HG03565 (cell line): ENCODE data around the gene TSHZ2.
"Not testable (repeated sequence)": the region's sequence is repeated elsewhere in the genome, so short reads cannot be mapped to it uniquely, and the experiment has no call there.

Experiments
- ATAC-seq: cut with Tn5 transposase; IDR thresholded peaks from one replicate; pipeline ENCODE4 v1.9.1; 2021; ENCODE audit warnings: mild to moderate bottlenecking, moderate library complexity; ENCODE audit not compliant: unreplicated experiment

TSHZ2 gene

DNA sequence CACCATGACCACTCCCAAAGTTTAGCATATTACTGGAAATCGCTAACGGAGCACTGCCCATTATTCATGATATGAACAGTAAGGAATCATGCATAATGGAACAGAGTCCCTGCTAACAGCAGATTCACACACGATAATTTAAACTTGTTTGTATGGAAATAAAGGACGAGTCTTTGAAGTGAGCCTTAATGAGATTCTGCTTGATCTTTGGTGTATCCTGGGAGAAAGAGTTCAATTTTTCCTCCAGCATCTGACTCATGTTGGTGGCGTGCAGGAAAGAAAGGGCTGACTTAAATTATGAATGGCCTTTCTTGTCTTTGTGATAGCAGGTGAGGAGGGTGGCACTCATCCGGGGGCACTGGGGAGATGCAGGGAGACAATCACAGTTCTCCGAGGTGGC is 426.9 kb downstream of the TSHZ2 start:
- ATAC-seq: no peak

DNA sequence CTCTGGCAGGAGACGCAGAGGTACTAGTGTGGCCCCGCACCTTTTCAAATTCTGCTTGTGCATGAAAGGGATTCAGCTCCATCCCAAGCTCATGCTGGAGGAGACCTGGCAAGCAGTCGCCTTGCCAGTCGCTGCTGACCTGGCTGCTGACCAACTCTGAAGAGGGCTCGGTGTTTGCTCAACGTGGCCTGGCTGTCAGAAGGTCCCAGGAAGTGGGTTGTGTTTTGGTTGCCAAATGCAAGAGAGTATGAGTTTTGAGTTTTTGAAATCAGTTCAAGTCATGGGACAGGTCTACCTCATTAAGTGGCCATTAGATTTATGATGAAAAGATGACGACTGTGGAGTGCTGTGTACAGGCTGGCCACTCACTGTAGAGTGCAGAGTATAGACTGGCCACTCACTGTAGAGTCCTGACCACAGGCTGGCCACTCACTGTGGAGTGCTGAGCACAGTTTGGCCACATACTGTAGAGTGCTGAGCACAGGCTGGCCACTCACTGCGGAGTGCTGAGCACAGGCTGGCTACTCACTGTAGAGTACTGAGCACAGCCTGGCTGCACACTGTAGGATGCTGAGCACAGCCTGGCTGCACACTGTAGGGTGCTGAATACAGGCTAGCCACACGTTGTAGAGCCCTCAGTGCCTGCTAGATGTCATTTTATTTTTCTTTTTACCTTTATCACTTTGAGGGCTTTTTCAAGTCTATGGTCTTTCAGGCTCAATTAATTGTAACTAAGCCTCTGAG is 427.6 kb downstream of the TSHZ2 start:
- ATAC-seq: no peak

DNA sequence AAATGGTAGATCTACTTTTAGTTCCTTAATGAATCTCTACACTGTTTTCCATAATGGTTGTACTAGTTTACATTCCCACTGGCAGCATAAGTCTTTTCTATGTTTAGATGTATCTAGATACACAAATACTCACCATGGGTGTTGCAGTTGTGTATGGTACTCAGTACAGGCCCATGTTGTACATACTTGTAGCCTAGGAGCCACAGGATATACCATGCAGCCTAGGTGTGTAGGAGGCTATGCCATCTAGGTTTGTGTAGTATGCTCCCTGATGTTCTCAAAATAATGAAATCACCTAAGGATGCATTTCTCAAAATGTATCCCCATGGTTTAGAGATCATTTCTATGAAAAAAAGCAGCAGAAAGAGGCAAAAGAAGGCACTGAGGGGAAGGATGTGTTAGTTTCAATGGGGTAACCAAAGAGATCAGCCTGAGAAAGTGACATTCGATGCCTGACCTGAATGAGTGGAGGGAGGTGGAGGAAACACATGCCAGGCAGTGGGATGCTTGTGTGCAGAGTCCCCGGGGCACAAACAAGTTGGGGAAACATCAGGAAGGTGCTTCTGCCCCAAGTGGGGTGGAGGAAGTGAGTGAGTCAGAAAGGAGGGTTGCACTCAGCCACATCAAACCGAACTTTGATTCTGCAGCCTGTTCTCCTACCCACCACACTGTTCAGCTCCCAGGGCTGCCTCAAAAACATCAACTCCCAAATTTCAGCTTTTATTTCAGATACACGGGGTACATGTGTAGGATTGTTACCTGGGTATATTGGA is 430.3 kb downstream of the TSHZ2 start:
- no peak for ATAC-seq

DNA sequence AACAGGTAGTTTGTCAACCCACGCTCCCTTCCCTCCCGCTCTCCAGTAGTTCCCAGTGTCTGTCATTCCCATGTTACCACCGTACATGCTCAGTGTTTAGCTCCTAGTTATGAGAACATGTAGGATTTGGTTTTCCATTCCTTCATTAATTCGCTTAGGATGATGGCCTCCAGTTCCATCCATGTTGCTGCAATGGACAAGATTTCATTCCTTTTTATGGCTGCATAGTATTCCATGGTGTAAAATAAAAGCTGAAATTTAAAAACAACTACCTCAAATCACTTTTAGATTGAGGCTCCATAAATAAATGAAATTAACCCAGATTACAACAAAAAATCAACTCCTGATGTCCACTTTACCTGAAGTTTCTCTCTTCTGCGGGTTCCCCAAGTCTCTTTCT is 430.9 kb downstream of the TSHZ2 start:
- no peak for ATAC-seq

DNA sequence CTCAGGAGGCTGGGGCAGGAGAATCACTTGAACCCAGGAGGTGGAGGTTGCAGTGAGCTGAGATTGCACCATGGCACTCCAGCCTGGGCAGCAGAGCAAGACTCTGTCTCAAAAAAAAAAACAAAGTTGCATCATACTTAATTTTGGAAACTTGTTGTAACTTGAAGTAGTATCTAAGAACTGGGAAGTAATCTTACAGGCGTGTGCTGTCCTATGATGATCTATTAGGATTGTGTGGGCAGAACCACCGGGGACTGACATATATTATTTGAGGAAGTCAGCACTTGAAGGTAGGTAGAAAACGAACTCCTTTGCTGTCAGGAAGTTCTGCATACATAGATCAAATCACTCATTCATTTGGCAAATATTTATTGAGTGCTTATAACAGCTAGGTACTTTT is 433.0 kb downstream of the TSHZ2 start:
- no peak for ATAC-seq

DNA sequence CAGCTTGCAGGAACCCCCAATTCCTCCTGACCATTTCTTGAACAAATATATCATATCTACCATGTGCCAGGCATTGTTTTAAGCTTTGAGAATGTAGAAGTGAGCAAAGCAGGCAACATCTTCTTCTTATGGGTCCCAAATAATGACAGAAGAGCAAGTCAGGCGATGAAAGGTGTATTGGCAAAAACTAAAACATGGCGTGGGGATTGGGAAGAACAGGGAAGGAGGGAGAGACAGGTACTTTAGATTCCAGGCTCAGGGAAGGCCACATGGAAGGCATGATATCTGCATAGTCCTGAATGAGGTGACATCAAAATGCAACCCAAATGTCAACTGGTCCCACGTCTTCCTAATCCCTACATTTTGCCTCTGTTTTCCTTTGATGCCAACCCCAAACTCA is 434.4 kb downstream of the TSHZ2 start:
- ATAC-seq: no peak

DNA sequence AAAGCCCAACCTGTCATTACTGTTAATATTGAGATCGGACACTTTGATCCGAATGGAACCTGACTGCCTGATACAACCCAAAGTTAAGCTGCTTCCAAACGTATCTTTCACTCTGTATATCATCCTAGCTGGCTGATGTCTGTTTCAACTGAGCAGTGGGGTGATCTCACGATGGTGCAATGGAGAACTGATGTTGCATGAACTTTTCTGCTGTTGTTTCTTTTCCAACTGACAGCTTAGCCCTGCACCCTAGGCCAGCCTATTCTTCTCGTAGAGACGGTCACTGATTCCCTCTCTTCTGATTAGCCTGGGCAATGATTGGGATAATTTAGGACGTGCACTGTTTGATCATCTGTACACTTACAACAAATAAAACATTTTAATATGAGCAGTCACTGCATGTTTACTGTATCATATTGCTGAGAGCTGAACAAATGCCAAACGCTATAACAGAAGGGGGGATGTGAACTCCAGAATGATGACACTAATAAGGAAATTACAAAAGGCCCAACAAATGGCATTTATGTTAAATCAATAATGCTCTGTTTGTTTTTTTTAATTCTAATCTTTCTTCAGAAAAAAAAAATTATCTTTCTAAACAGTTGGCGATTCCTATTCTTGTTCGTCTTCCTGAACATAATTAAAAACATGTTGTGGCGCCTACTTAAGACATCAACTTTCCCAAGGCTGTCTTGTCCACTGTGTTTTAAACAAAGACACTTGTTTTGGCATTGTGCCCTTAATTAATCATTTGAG is 436.7 kb downstream of the TSHZ2 start:
- ATAC-seq: no peak

DNA sequence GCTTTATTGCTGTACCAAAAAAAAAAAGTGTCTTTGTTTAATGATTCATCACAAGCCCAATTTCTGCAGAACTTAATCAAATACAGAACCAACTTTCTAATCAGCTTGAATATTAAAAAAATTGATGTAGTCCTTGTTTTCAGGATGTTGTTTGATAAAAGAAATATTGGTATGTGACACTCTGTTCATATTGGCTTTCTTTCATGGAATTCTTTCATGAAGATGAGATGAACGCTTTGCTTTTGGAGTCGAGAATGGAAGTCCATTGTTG is 437.2 kb downstream of the TSHZ2 start:
- ATAC-seq: no peak

DNA sequence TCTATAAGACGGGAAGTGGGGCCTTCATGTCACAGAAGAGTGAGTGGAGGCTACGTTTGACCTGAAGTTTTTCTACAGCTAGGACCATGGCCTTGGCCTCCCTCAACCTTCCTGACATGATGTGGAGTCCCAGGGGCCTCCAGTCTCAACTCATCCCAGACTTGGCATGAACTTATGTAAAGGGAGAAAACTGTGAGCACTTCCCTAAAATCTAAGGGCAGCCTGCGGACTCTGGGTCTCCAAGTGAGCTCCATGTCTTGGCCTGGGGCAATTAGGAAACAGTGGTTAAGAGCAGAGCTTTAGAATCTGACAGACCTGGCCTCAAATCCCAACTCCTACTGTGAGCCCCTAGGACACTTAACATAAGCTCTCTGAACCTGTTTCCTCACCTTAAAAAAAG is 439.0 kb downstream of the TSHZ2 start:
- no peak for ATAC-seq

DNA sequence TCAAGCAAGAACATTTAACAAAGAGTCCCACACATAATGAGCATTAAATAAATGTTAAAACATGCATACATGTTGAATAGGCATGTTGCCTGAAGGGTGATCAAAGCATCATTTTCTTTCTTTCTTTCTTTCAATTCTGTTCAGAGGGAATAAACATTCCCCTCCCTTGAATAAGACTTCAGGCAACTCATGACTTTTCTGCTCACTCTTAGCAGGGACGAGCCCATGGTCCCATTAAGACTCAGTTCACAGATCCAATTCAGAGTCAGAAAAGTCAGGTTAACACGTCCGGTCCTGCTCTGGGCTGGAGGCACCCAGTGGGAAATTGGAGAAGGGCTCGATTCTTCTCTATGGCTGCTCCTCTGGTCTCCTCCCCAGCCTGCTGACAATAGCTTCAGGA is 439.7 kb downstream of the TSHZ2 start:
- ATAC-seq: no peak

DNA sequence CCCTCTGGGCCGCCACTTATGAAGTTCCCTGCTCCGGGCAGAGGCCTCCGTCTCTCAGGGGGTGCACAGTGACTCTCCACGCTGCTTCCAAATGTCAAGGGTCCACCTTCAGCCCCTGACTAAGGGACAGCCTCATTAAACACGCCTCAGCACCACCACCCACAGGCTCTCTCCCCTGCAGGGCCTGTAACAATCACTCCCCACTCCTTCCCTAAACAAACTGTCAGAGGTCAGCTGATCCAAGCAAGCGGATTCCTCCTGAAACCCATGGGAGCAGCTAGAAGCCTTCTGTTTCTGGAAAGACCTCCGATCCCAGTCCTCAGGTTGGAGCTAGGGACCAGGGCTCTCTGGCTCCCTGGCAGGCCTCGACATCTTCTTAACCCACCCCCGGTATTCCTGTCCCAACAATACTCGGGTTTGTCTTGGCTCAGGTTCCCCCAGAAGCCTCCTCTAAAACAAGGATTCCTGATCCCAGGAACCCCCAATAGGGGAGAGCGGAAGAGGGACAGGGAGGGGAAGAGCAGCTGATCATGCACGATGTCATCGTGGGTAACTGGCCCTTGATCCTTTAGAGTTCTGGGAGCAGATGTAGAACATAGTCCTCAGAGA is 440.5 kb downstream of the TSHZ2 start:
- ATAC-seq: no peak

DNA sequence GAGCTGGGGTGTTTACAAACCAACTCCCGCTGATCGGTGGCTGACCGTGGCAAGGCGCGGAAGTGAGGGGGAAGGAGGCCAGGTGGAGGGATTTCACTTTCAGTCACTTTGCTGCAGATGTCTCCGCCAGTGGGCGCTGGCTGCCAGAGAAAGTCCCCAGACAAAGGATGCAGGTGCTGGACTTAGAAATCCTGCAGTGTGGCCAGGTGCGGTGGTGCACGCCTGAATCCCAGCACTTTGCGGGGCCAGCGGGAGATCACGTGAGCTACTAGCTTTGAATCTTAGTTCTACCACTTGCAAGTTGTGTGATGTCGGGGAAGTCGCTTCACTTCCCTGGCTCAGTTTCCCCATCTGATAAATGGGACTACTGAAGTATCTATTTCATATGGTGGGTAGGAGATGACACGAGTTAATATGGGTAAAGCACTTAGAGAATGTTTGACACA is 441.1 kb downstream of the TSHZ2 start:
- peak; percentile 94 for ATAC-seq

DNA sequence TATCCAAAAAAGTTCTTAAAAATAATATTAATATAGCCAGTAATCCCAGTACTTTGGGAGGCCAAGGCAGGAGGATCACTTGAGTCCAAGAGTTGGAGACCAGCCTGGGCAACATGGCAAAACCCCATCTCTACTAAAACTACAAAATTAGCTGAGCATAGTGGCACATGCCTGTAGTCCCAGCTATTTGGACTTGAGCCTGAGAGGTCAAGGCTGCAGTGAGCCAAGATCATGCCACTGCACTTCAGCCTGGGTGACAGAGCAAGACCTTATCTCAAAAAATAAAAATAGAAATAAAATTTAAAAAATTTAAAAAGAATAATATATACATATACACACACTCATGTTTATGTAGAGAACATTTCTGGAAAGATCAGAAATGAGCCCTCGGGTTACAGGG is 441.7 kb downstream of the TSHZ2 start:
- ATAC-seq: not testable (repeated sequence)

DNA sequence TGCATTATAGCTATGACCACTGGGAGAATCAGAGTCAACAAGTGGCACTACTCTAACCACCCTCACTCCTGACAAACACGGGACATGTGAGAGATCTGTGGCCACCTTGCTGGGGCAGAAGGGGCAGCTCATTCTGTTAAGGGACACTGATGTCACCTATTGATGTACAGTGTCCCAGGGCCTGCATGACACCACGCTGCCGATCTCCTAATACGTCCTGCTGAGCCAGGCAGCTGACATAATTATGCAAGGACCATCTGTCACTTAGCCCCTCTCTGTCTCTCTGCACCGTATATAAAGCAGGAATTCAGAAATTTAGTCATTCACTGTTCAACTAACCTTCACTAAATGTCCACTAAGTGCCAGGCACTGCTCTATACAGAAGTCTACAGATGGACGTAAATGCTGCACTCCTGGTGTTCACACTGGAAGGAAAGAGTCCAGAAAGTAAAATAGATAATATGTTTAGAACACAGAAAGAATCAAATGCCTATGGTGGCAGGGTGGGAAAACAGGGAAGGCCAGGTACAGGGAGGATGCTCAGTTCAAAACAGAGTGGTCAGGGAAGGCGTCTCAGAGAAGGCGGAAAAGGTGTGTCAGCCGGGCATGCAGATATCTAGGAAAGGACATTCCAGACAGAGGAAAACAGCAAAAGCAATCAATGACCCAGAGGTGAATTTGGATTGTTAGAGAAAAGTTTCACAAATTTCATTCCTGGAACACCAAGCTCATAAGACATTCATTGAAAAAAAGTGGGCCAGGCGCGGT is 447.7 kb downstream of the TSHZ2 start:
- ATAC-seq: no peak

DNA sequence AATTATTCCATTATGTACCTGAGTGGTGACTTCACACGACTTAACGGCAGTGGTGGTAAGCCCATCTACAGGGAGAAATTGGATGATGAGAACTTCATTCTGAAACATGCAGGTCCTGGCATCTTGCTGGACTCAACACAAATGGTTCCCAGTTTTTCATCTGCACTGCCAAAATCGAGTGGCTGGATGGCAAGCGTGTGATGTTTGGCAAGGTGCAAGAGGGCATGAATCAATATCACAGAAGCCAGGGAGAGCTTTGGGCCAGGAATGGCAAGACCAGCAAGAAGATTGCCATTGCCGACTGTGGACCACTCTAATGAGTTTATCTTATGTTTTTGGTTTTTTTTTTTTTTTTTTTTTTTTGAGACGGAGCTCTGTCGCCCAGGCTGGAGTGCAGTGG is 449.2 kb downstream of the TSHZ2 start:
- ATAC-seq: no peak

DNA sequence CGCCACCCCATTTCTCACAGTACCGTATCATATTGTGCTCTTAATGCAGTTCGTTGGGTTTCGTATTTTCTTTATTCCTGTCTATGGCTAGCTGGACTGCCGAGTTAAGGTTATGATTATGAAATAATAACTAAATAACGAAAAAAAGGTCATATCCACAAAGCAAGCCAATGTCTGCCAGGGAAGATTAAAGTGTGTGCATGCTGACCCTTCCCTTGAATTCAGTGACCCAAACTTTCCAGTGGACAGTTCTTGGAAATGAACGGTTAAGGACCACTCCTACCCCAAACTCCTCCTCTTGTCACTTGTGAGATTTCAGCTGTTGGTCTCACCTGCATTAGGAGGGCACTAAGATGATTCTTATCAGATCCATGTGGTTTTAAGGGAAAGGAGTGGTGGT is 449.9 kb downstream of the TSHZ2 start:
- ATAC-seq: no peak

DNA sequence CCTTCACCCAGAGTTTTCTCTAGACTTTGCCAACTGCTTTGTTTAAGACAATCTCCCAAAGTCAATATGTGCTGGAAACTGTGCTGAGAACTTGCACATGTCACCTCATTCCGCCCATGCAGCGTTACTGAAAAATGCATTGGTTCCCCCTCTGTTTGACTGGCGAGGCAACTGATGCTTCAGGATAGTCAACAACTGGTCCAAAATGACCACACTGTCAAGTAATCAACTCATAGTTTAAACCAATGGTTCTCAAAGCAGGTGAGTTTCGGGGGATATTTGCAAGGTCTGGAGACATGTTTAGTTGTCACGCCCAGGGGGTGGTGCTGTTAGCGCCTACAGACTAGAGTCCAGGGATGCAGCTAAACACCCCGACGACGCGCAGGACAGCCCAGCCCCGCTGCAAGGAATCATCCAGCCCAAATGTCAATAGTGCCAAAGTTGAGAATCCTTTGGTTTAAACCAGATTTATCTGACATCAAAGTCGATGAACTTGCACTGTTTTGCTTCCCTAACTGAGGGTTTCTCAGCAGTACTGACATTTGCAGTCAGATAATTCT is 451.5 kb downstream of the TSHZ2 start:
- ATAC-seq: no peak

DNA sequence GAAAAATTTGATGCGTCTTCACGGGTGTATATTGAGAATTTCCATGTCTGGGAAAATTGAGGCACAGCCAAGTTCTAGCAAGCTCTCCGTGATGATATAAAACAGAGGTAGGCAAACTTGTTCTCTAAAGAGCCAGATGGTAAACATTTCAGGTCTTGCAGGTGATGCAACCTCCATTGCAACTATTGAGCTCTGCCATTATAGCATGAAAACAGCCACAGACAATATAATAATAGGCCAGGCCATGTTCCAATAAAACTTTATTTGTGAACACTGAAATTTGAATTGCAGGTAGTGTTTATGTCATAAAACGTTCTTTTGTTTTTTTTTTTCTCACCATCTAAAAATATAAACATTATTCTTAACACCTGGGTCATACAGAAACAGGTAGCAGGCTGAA is 453.3 kb downstream of the TSHZ2 start:
- no peak for ATAC-seq

DNA sequence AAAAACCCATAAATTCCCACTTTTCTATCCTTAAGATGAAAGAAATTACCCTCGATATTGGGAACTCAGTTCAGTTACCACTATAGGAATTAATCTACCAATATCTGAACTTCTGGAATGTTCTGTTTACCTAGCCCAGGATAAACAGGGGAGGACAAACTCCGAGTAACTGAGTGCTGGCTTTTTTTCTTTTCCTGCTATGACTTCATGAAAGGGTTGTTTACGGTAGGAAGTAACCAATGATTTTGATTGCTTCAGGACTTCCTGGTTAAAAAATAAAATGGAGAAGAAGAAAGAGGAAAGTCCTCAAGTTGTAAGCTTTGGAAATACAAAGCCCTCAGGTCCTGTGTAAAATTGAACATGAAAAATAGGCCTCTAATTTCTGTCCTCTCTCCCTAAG is 453.8 kb downstream of the TSHZ2 start:
- no peak for ATAC-seq

DNA sequence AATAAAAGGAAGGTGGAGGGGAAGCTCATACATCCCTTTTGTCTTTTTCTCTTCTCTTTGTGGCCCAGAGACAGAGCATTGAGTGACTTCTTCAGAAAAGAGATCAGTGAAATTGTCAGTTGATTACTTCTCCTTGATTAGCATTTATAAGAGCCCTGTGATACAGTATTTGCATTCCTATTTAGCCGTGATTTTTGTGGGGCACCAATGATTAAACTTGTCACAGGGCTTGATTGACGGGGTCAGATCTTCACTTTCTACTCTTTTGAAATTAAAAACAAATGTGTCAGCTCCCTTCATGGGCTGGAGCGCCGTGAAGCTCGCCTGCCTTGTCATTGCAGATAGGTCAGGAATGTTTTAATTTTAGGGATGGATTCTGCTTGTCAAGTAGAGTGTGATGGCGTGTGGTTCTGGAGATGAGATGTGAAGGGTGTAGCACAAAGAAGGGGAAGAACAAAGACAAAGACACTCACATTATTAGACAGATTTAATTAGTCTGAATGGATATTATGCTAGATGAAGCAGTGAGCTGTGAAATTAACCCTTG is 454.7 kb downstream of the TSHZ2 start:
- no peak for ATAC-seq
